Tongue (tissue), 2 donors: ENCODE data around the gene ABTB2. TPM values are rescaled to one million over a fixed set of nuclear protein-coding genes. Genes with fewer than 3 reads are reported as not detected.

Experiments used
- DNase-seq: peaks from one replicate; pipeline ENCODE4 v3.0.0-alpha.2; 2015
- total RNA-seq: library from RNA; depleted of rRNA; stranded (reverse); fragments of >200 nt; gene quantifications from one replicate; pipeline ENCODE4 v1.2.3, GENCODE V29; 2014

The ABTB2 gene
- total RNA-seq, 1 donor from 2014 or later = 19.9 TPM

GRCh38 chr11:34148504-34149165 is 209.2 kb downstream of the ABTB2 start:
- DNase-seq = no peak

- DNase-seq = no peak
Observed at GRCh38 chr11:34147581-34147980, 210.2 kb downstream of the ABTB2 start.

- DNase-seq = no peak
Observed at GRCh38 chr11:34146866-34147265, 210.9 kb downstream of the ABTB2 start.

GRCh38 chr11:34146411-34146810 is 211.4 kb downstream of the ABTB2 start:
- DNase-seq = no peak

- DNase-seq = no peak
Observed at GRCh38 chr11:34145847-34146381, 211.9 kb downstream of the ABTB2 start.

GRCh38 chr11:34145073-34145472 is 212.7 kb downstream of the ABTB2 start:
- no peak for DNase-seq

- DNase-seq = no peak
Observed at GRCh38 chr11:34143048-34143447, 214.8 kb downstream of the ABTB2 start.

- DNase-seq = no peak
Observed at GRCh38 chr11:34140149-34140548, 217.7 kb downstream of the ABTB2 start.

GRCh38 chr11:34139346-34139745 is 218.5 kb downstream of the ABTB2 start:
- DNase-seq = no peak

- DNase-seq = no peak
Observed at GRCh38 chr11:34136420-34136819, 221.4 kb downstream of the ABTB2 start.

GRCh38 chr11:34135439-34135838 is 222.4 kb downstream of the ABTB2 start:
- no peak for DNase-seq

- DNase-seq = no peak
Observed at GRCh38 chr11:34134765-34135164, 223.0 kb downstream of the ABTB2 start.

GRCh38 chr11:34132261-34132965 is 225.4 kb downstream of the ABTB2 start:
- no peak for DNase-seq

GRCh38 chr11:34128824-34129223 is 229.0 kb downstream of the ABTB2 start:
- DNase-seq = no peak

GRCh38 chr11:34126959-34127848 is 230.6 kb downstream of the ABTB2 start:
- DNase-seq = no peak

GRCh38 chr11:34124885-34125668 is 232.7 kb downstream of the ABTB2 start:
- DNase-seq = no peak

- DNase-seq = no peak
Observed at GRCh38 chr11:34120651-34121050, 237.2 kb downstream of the ABTB2 start.

GRCh38 chr11:34114471-34114870 is 243.3 kb downstream of the ABTB2 start:
- no peak for DNase-seq

GRCh38 chr11:34114014-34114413 is 243.8 kb downstream of the ABTB2 start:
- DNase-seq = no peak

- no peak for DNase-seq
Observed at GRCh38 chr11:34111722-34112270, 246.0 kb downstream of the ABTB2 start.

- no peak for DNase-seq
Observed at GRCh38 chr11:34105957-34106504, 251.8 kb downstream of the ABTB2 start.
